ENCODE data around the gene CKS1B. TPM values are rescaled to one million over a fixed set of nuclear protein-coding genes. Genes with fewer than 3 reads are reported as not detected.

Gene CKS1B
- total RNA-seq, 1 experiment from 2014 or later, result 303 TPM

Other genes starting within 250 kb of the CKS1B start
- gene KCNN3, start 104.4 kb upstream of the CKS1B start, total RNA-seq (2014; rRNA removed; shearing (Covaris generic)), result 27.7 and 29.3 TPM in 2 replicates
- gene PMVK, start 38.0 kb upstream of the CKS1B start, total RNA-seq (2014; rRNA removed; shearing (Covaris generic)), result 4.6 and 4.9 TPM in 2 replicates
- gene PBXIP1, start 18.6 kb upstream of the CKS1B start, total RNA-seq (2014; rRNA removed; shearing (Covaris generic)), result 40.2 TPM in 2 replicates
- gene PYGO2, start 12.9 kb upstream of the CKS1B start, total RNA-seq (2014; rRNA removed; shearing (Covaris generic)), result 29.4 and 29.8 TPM in 2 replicates
- gene SHC1, start 3.9 kb upstream of the CKS1B start, total RNA-seq (2014; rRNA removed; shearing (Covaris generic)), result 102 and 110 TPM in 2 replicates
- 25.6 and 28.0 TPM in 2 replicates for gene FLAD1, start 8.7 kb downstream of the CKS1B start, total RNA-seq (2014; rRNA removed; shearing (Covaris generic))
- not detected in 2 replicates for gene LENEP, start 18.9 kb downstream of the CKS1B start, total RNA-seq (2014; rRNA removed; shearing (Covaris generic))
- 4.8 and 5.6 TPM in 2 replicates for gene ZBTB7B, start 28.1 kb downstream of the CKS1B start, total RNA-seq (2014; rRNA removed; shearing (Covaris generic))
- gene DCST2, start 59.1 kb downstream of the CKS1B start, total RNA-seq (2014; rRNA removed; shearing (Covaris generic)), result not detected in 2 replicates
- gene DCST1, start 59.1 kb downstream of the CKS1B start, total RNA-seq (2014; rRNA removed; shearing (Covaris generic)), result not detected in 2 replicates
- gene ADAM15, start 76.6 kb downstream of the CKS1B start, total RNA-seq (2014; rRNA removed; shearing (Covaris generic)), result 16.9 and 18.3 TPM in 2 replicates
- gene EFNA4, start 89.1 kb downstream of the CKS1B start, total RNA-seq (2014; rRNA removed; shearing (Covaris generic)), result 15.3 and 17.8 TPM in 2 replicates
- 3.5 and 4.2 TPM in 2 replicates for gene EFNA3, start 104.2 kb downstream of the CKS1B start, total RNA-seq (2014; rRNA removed; shearing (Covaris generic))
- gene EFNA1, start 153.2 kb downstream of the CKS1B start, total RNA-seq (2014; rRNA removed; shearing (Covaris generic)), result 1.8 and 2.2 TPM in 2 replicates
- gene SLC50A1, start 161.2 kb downstream of the CKS1B start, total RNA-seq (2014; rRNA removed; shearing (Covaris generic)), result 12.9 and 14.8 TPM in 2 replicates
- gene DPM3, start 165.8 kb downstream of the CKS1B start, total RNA-seq (2014; rRNA removed; shearing (Covaris generic)), result 16.1 and 16.8 TPM in 2 replicates
- 84.2 and 90.9 TPM in 2 replicates for gene KRTCAP2, start 198.6 kb downstream of the CKS1B start, total RNA-seq (2014; rRNA removed; shearing (Covaris generic))
- 0.79 and 1.0 TPM in 2 replicates for gene TRIM46, start 199.2 kb downstream of the CKS1B start, total RNA-seq (2014; rRNA removed; shearing (Covaris generic))
- 4.1 and 4.5 TPM in 2 replicates for gene THBS3, start 233.2 kb downstream of the CKS1B start, total RNA-seq (2014; rRNA removed; shearing (Covaris generic))
- 25.2 and 31.7 TPM in 2 replicates for gene MTX1, start 234.0 kb downstream of the CKS1B start, total RNA-seq (2014; rRNA removed; shearing (Covaris generic))

Measured in SJCRH30 (cell line).